ENCODE results near the gene SEC16A.

The SEC16A gene

GRCh38 chr9:136496801-136497620 is 14.2 kb upstream of the SEC16A start:
- peaks cover 17% of the 10 kb centered on the region for H3K36me3 Mint-ChIP-seq (ENCODE audit: low read depth)

GRCh38 chr9:136496181-136496580 is 13.3 kb upstream of the SEC16A start:
- Mint-ChIP-seq H3K36me3 (ENCODE audit: low read depth) (peaks cover 13% of the 10 kb centered on the region), H3K27me3 (ENCODE audit: low read depth) (no peaks in the 10 kb centered on the region), H3K9me3 (no peaks in the 10 kb centered on the region), H3K27ac (no peak overlapping the region), H3K4me3 (no peak overlapping the region), H3K4me1 (peaks cover 8% of the 10 kb centered on the region)
- no peak for TF ChIP-seq CTCF (IDR thresholded peaks at IDR 0.05; ENCODE audit: unreplicated experiment in 3 of 3)

More at GRCh38 chr9:136496801-136497620, 14.2 kb upstream of the SEC16A start:
- Mint-ChIP-seq H3K4me3 (no peak overlapping the region), H3K9me3 (no peaks in the 10 kb centered on the region), H3K27me3 (ENCODE audit: low read depth) (no peaks in the 10 kb centered on the region), H3K27ac (no peak overlapping the region), H3K4me1 (peaks cover 8% of the 10 kb centered on the region)
- no peak for TF ChIP-seq CTCF (IDR thresholded peaks at IDR 0.05; ENCODE audit: unreplicated experiment in 3 of 3)

- TF ChIP-seq CTCF (IDR thresholded peaks at IDR 0.05; ENCODE audit: unreplicated experiment in 3 of 3) = no peak
- Mint-ChIP-seq H3K27me3 (ENCODE audit: low read depth) (no peaks in the 10 kb centered on the region), H3K4me1 (peaks cover 8% of the 10 kb centered on the region), H3K36me3 (ENCODE audit: low read depth) (peaks cover 13% of the 10 kb centered on the region), H3K4me3 (no peak overlapping the region), H3K27ac (no peak overlapping the region), H3K9me3 (no peaks in the 10 kb centered on the region)
Observed at GRCh38 chr9:136495238-136495800, 12.5 kb upstream of the SEC16A start.

GRCh38 chr9:136494531-136495215 is 11.8 kb upstream of the SEC16A start:
- no peaks in the 10 kb centered on the region for H3K9me3 Mint-ChIP-seq
- no peaks in the 10 kb centered on the region for H3K27me3 Mint-ChIP-seq (ENCODE audit: low read depth)
- TF ChIP-seq CTCF (IDR thresholded peaks at IDR 0.05; ENCODE audit: unreplicated experiment in 3 of 3) = no peak
- H3K4me3 Mint-ChIP-seq = no peak overlapping the region
- H3K27ac Mint-ChIP-seq = peak overlapping the region in 1 of 3 experiments; percentile 61
- H3K36me3 Mint-ChIP-seq (ENCODE audit: low read depth) = peaks cover 11% of the 10 kb centered on the region
- peaks cover 8% of the 10 kb centered on the region for H3K4me1 Mint-ChIP-seq

GRCh38 chr9:136494012-136494411 is 11.2 kb upstream of the SEC16A start:
- peaks cover 9% of the 10 kb centered on the region for H3K36me3 Mint-ChIP-seq (ENCODE audit: low read depth)
- no peak for TF ChIP-seq CTCF (IDR thresholded peaks at IDR 0.05; ENCODE audit: unreplicated experiment in 3 of 3)
- no peaks in the 10 kb centered on the region for H3K9me3 Mint-ChIP-seq
- H3K27ac Mint-ChIP-seq = peak overlapping the region in 1 of 3 experiments; percentile 61
- H3K4me1 Mint-ChIP-seq = peaks cover 8% of the 10 kb centered on the region
- H3K27me3 Mint-ChIP-seq (ENCODE audit: low read depth) = no peaks in the 10 kb centered on the region
- no peak overlapping the region for H3K4me3 Mint-ChIP-seq

Data from nephron (organoid).